GM12878 (cell line): ENCODE measurements around the gene RAD54L2. TPM values are rescaled to one million over a fixed set of nuclear protein-coding genes. Genes with fewer than 3 reads are reported as not detected.

Experiments used
- ATF7 ChIP-seq: fragments of 450-650 bp; IDR thresholded peaks from 2 replicates; pipeline ENCODE4 v1.6.1; 2016; ENCODE audit warnings: low read depth, mild to moderate bottlenecking
- BRCA1 ChIP-seq: IDR thresholded peaks from 2 replicates; pipeline ENCODE4 v1.6.1; 2011; ENCODE audit warnings: low read depth, low read length, improper control_type of control experiment
- CREM ChIP-seq: IDR thresholded peaks from 2 replicates; pipeline ENCODE4 v1.6.1; 2014; ENCODE audit warnings: antibody characterized with exemption, low read depth
- FOXK2 ChIP-seq: fragments of 450-650 bp; IDR thresholded peaks from 2 replicates; pipeline ENCODE4 v1.6.1; 2017; ENCODE audit warnings: mild to moderate bottlenecking, moderate library complexity
- HCFC1 ChIP-seq: fragments of 150-350 bp; IDR thresholded peaks from 2 replicates; pipeline ENCODE4 v1.6.1; 2014; ENCODE audit warnings: low read length
- KLF5 ChIP-seq: fragments of 450-650 bp; IDR thresholded peaks from 2 replicates; pipeline ENCODE4 v1.6.1; 2014; ENCODE audit warnings: mild to moderate bottlenecking; ENCODE audit not compliant: partially characterized antibody
- MTA2 ChIP-seq: fragments of 450-650 bp; IDR thresholded peaks from 2 replicates; pipeline ENCODE4 v1.6.1; 2016; ENCODE audit warnings: low read depth, mild to moderate bottlenecking, moderate library complexity
- MXI1 ChIP-seq: fragments of 150-350 bp; IDR thresholded peaks from 2 replicates; pipeline ENCODE4 v1.6.1; 2011; ENCODE audit warnings: low read depth, mild to moderate bottlenecking, inconsistent platforms, low read length, improper control_type of control experiment
- NBN ChIP-seq: fragments of 450-650 bp; IDR thresholded peaks from 2 replicates; pipeline ENCODE4 v1.6.1; 2016
- PKNOX1 ChIP-seq: fragments of 450-650 bp; IDR thresholded peaks from 2 replicates; pipeline ENCODE4 v1.6.1; 2016; ENCODE audit warnings: mild to moderate bottlenecking
- PRDM15 ChIP-seq: fragments of 450-650 bp; formaldehyde crosslinking; IDR thresholded peaks from 2 replicates; pipeline ENCODE4 v1.4.0; 2020; ENCODE audit warnings: mild to moderate bottlenecking, moderate library complexity
- RB1 ChIP-seq: fragments of 450-650 bp; formaldehyde crosslinking; IDR thresholded peaks from 2 replicates; pipeline ENCODE4 v1.6.1; 2017; ENCODE audit warnings: mild to moderate bottlenecking, borderline replicate concordance
- SMC3 ChIP-seq: IDR thresholded peaks from 2 replicates; pipeline ENCODE4 v1.6.1; 2011; ENCODE audit warnings: low read length, improper control_type of control experiment, borderline replicate concordance
- SPI1 ChIP-seq: IDR thresholded peaks from 2 replicates; pipeline ENCODE4 v1.6.1; 2011; ENCODE audit warnings: low read depth, mild to moderate bottlenecking, low read length, moderate library complexity, borderline replicate concordance; ENCODE audit not compliant: insufficient read depth
- STAT1 ChIP-seq: fragments of 450-650 bp; conservative IDR thresholded peaks from 2 replicates; pipeline ENCODE4 v1.6.1; 2014; ENCODE audit warnings: antibody characterized with exemption, mild to moderate bottlenecking
- polyA plus RNA-seq, 11 experiments: library from polyadenylated mRNA; depleted of rRNA in 4 of 11; unstranded in 6 of 11; stranded (reverse) in 5 of 11; fragments of >200 nt; fragmentation: Nextera tagmentation in 4 of 11; fragmentation: Illumina TruSeq in 1 of 11; extraction: Ambion mirVana in 4 of 11; extraction: Trizol in 1 of 11; gene quantifications; 1 replicate in 1 of 11; 2 replicates in 10 of 11; pipeline versions ENCODE4 v1.2.1 to v1.2.3, GENCODE V29; 2011 to 2016; ENCODE audit warnings: inconsistent platforms in 2 of 11, missing spikeins in 2 of 11, low read depth in 1 of 11
- total RNA-seq, 4 experiments: library from RNA; depleted of rRNA in 3 of 4; stranded (reverse); fragments of >200 nt in 3 of 4; fragmentation: Illumina TruSeq in 1 of 4; extraction: Trizol in 1 of 4; gene quantifications; 2 replicates each; pipeline versions ENCODE4 v1.2.1 to v1.2.3, GENCODE V29; 2013 to 2021
- TF ChIP-seq, protein P1 (sequence below): fragments of 450-650 bp; IDR thresholded peaks from 2 replicates; pipeline ENCODE4 v1.6.1; 2016; ENCODE audit warnings: mild to moderate bottlenecking, moderate library complexity, borderline replicate concordance

Gene RAD54L2
- total and polyA plus RNA-seq, 10 of the 15 experiments (the other 5 are each of a cell fraction or from before 2014, with no cell fraction given), result 2.2 to 23.8 (median 11.1) TPM

GRCh38 chr3:51498876-51499738 lies 39.4 kb upstream of the RAD54L2 start (continued):
- TF ChIP-seq, protein P1, sequence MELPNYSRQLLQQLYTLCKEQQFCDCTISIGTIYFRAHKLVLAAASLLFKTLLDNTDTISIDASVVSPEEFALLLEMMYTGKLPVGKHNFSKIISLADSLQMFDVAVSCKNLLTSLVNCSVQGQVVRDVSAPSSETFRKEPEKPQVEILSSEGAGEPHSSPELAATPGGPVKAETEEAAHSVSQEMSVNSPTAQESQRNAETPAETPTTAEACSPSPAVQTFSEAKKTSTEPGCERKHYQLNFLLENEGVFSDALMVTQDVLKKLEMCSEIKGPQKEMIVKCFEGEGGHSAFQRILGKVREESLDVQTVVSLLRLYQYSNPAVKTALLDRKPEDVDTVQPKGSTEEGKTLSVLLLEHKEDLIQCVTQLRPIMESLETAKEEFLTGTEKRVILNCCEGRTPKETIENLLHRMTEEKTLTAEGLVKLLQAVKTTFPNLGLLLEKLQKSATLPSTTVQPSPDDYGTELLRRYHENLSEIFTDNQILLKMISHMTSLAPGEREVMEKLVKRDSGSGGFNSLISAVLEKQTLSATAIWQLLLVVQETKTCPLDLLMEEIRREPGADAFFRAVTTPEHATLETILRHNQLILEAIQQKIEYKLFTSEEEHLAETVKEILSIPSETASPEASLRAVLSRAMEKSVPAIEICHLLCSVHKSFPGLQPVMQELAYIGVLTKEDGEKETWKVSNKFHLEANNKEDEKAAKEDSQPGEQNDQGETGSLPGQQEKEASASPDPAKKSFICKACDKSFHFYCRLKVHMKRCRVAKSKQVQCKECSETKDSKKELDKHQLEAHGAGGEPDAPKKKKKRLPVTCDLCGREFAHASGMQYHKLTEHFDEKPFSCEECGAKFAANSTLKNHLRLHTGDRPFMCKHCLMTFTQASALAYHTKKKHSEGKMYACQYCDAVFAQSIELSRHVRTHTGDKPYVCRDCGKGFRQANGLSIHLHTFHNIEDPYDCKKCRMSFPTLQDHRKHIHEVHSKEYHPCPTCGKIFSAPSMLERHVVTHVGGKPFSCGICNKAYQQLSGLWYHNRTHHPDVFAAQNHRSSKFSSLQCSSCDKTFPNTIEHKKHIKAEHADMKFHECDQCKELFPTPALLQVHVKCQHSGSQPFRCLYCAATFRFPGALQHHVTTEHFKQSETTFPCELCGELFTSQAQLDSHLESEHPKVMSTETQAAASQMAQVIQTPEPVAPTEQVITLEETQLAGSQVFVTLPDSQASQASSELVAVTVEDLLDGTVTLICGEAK, result peak; percentile 30; the same call in 1 of the 2 replicates
- TF ChIP-seq SPI1, result no peak
- TF ChIP-seq CREM, result no peak
- TF ChIP-seq STAT1, result 0 out of 2 replicates have a peak, but pooled peaks have one; percentile 46
- no peak for TF ChIP-seq MTA2
- peak; percentile 90 for TF ChIP-seq FOXK2
- TF ChIP-seq SMC3, result no peak
- TF ChIP-seq MXI1, result peak; percentile 30; the same call in 1 of the 2 replicates
- no peak for TF ChIP-seq HCFC1
- no peak for TF ChIP-seq PKNOX1
- TF ChIP-seq KLF5, result peak; percentile 55
- TF ChIP-seq BRCA1, result no peak
- peak; percentile 40 for TF ChIP-seq RB1
- TF ChIP-seq NBN, result 0 out of 2 replicates have a peak, but pooled peaks have one; percentile 83
- TF ChIP-seq PRDM15 (CRISPR knock-in tag), result no peak
- TF ChIP-seq ATF7, result peak; percentile 91
